ENCODE results near the gene SMC1B.

DNA sequence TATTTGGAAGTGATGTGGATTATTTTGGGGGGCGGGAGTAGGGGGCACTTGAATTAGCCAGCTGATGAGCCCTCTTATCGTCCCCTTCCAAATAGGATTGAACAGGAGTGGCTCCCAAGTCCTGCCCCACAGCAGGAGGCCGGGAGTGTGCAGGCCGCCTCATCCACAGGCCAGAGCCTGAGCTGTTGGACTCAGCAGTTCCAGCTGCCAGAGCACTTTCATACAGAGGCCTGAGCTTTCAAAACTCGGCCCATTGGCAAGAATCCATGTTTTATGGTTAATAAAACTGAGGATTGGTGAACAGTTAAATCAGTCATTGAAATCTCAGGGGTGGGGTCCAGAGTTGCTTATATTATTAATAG is 94.1 kb downstream of the SMC1B start:
- TF ChIP-seq POLR2A (IDR thresholded peaks at IDR 0.05; ENCODE audit: low read depth, low read length) (no peak), POLR2AphosphoS5 (IDR thresholded peaks at IDR 0.05; ENCODE audit: low read depth, low read length) (no peak), TAF1 (IDR thresholded peaks at IDR 0.05; ENCODE audit: borderline replicate concordance, low read depth, low read length) (no peak)

All from GM12892 (cell line).